PC-9 (cell line): ENCODE results near the gene TP53I3. TPM values are rescaled to one million over a fixed set of nuclear protein-coding genes. Genes with fewer than 3 reads are reported as not detected.
"Not testable (repeated sequence)": the region's sequence is repeated elsewhere in the genome, so short reads cannot be mapped to it uniquely, and the experiment has no call there.

Experiments used
- BruUV-seq: library from RNA; stranded (reverse); fragments of 400-500 nt; replicated peaks from 2 replicates; lab custom pipeline; 2021; lab: Mats Ljungman, UMichigan
- CTCF ChIA-PET: fragments of 300-600 bp; sonication (Branson Sonifier 250); formaldehyde crosslinking; loops from one replicate; lab custom pipeline; 2022; ENCODE audit warnings: antibody characterized with exemption; lab: Charles Lee
- POLR2A ChIA-PET: fragments of 300-600 bp; sonication (Branson Sonifier 250); formaldehyde crosslinking; loops from one replicate; lab custom pipeline; 2022; ENCODE audit warnings: antibody characterized with exemption; ENCODE audit not compliant: unreplicated experiment; lab: Charles Lee
- DNase-seq, 2 experiments: peaks; one replicate each; pipeline versions ENCODE4 v3.0.0 to v3.0.0-alpha.2; 2015 to 2022; ENCODE audit warnings: mixed read lengths in 1 of 2
- H2AFZ ChIP-seq: fragments of 200-600 bp; sonication (generic); 2 replicates; pipeline ENCODE4 v1.8.1; 2017; ENCODE audit warnings: antibody characterized with exemption
- H3F3A ChIP-seq: fragments of 200-600 bp; sonication (generic); 2 replicates; pipeline ENCODE4 v1.8.1; 2017; ENCODE audit warnings: antibody characterized with exemption, mild to moderate bottlenecking, low read depth; ENCODE audit not compliant: insufficient read depth
- H3K27ac ChIP-seq: fragments of 200-600 bp; sonication (generic); 2 replicates; pipeline ENCODE4 v1.6.1; 2016; ENCODE audit warnings: mixed run types
- H3K27me3 ChIP-seq: fragments of 200-600 bp; sonication (generic); 2 replicates; pipeline ENCODE4 v1.6.1; 2016; ENCODE audit warnings: low read depth, mixed run types; ENCODE audit not compliant: insufficient read depth
- H3K36me3 ChIP-seq: fragments of 200-600 bp; sonication (generic); 2 replicates; pipeline ENCODE4 v1.6.1; 2016; ENCODE audit warnings: low read depth, mixed run types
- H3K4me1 ChIP-seq: fragments of 200-600 bp; sonication (generic); replicated peaks from 2 replicates; pipeline ENCODE4 v1.6.1; 2016; ENCODE audit warnings: mixed run types; ENCODE audit not compliant: insufficient read depth
- H3K4me2 ChIP-seq: fragments of 200-600 bp; sonication (generic); 2 replicates; pipeline ENCODE4 v1.6.1; 2017; ENCODE audit warnings: mixed run types
- H3K4me3 ChIP-seq: fragments of 200-600 bp; sonication (generic); 2 replicates; pipeline ENCODE4 v1.6.1; 2016; ENCODE audit warnings: mixed run types
- H3K79me2 ChIP-seq: fragments of 200-600 bp; sonication (generic); 2 replicates; pipeline ENCODE4 v1.6.1; 2017; ENCODE audit warnings: low read depth, mixed run types
- H3K9me2 ChIP-seq: fragments of 200-600 bp; sonication (generic); 2 replicates; pipeline ENCODE4 v1.8.1; 2017; ENCODE audit warnings: mild to moderate bottlenecking; ENCODE audit not compliant: insufficient read depth
- H3K9me3 ChIP-seq: fragments of 200-600 bp; sonication (generic); 2 replicates; pipeline ENCODE4 v1.8.1; 2016; ENCODE audit warnings: low read depth; ENCODE audit not compliant: insufficient read depth
- H4K20me1 ChIP-seq: fragments of 200-600 bp; sonication (generic); 2 replicates; pipeline ENCODE4 v1.8.1; 2017; ENCODE audit not compliant: insufficient read depth
- CTCF ChIP-seq: fragments of 200-600 bp; sonication (generic); conservative IDR thresholded peaks from 2 replicates; pipeline ENCODE4 v1.6.1; 2017; ENCODE audit warnings: mixed run types, antibody characterized with exemption, mild to moderate bottlenecking, moderate library complexity
- EZH2 ChIP-seq: fragments of 200-600 bp; sonication (generic); IDR thresholded peaks from 2 replicates; pipeline ENCODE4 v1.8.0; 2017; ENCODE audit warnings: antibody characterized with exemption, low read depth
- intact Hi-C: fragments of 100-400 bp; cut with micrococcal nuclease; formaldehyde crosslinking; loops from one replicate; pipeline ENCODE4 v1.10.0; 2022; ENCODE audit not compliant: unreplicated experiment
- total RNA-seq: library from RNA; stranded (reverse); gene quantifications from 2 replicates; pipeline ENCODE4 v1.2.3, GENCODE V29; 2021

The TP53I3 gene
- total RNA-seq, 1 experiment from 2014 or later, result 22.9 TPM

GRCh38 chr2:24046599-24046929 lies 38.1 kb downstream of the TP53I3 start:
- no peak for TF ChIP-seq CTCF
- no peak for TF ChIP-seq EZH2
- no peak for DNase-seq
- peaks cover 13% of the 10 kb centered on the region; the same call in 1 of the 2 replicates for H3K79me2 ChIP-seq
- no peaks in the 10 kb centered on the region for H3K9me3 ChIP-seq
- H2AFZ ChIP-seq, result peak overlapping the region; percentile 98
- H3K36me3 ChIP-seq, result no peaks in the 10 kb centered on the region
- peak overlapping the region; percentile 75 for H3K4me2 ChIP-seq
- CTCF ChIA-PET, result no interaction called here
- H3K9me2 ChIP-seq, result no peaks in the 10 kb centered on the region
- peak overlapping the region; percentile 73 for H3K4me3 ChIP-seq
- POLR2A ChIA-PET, result interaction anchor here (1.4 kb wide), 1 partner anchor 106 kb away, joined by 3 read pairs; the partner anchor contains the start of gene UBXN2A
- H3F3A ChIP-seq, result peaks cover 21% of the 10 kb centered on the region
- peaks cover 10% of the 10 kb centered on the region; the same call in 1 of the 2 replicates for H3K27me3 ChIP-seq
- BruUV-seq, result no TSS peak
- peaks cover 17% of the 10 kb centered on the region; the same call in 1 of the 2 replicates for H3K4me1 ChIP-seq
- no peaks in the 10 kb centered on the region for H4K20me1 ChIP-seq
- intact Hi-C loops, result loop anchor here (2.0 kb wide), 1 partner anchor 32 kb away; no protein-coding TSS in a partner anchor
- no peak overlapping the region for H3K27ac ChIP-seq

- Histone ChIP-seq H3K9me2 (no peaks in the 10 kb centered on the region), H4K20me1 (no peaks in the 10 kb centered on the region), H3K4me1 (peaks cover 17% of the 10 kb centered on the region; the same call in 1 of the 2 replicates), H3K36me3 (no peaks in the 10 kb centered on the region), H3K4me2 (peak overlapping the region; percentile 75), H3K79me2 (peaks cover 13% of the 10 kb centered on the region; the same call in 1 of the 2 replicates), H2AFZ (no peak overlapping the region; the same call in 1 of the 2 replicates), H3K27me3 (peaks cover 9% of the 10 kb centered on the region; the same call in 1 of the 2 replicates), H3F3A (peaks cover 14% of the 10 kb centered on the region), H3K9me3 (no peaks in the 10 kb centered on the region), H3K27ac (no peak overlapping the region), H3K4me3 (peak overlapping the region; percentile 73; the same call in 1 of the 2 replicates)
- intact Hi-C loops, result loop anchor here (2.0 kb wide), 1 partner anchor 31 kb away; no protein-coding TSS in a partner anchor
- no peak for DNase-seq
- no peak for TF ChIP-seq EZH2
- no peak for TF ChIP-seq CTCF
- ChIA-PET POLR2A (no interaction called here), CTCF (no interaction called here)
- no TSS peak for BruUV-seq
Measured at GRCh38 chr2:24045511-24046508, 38.8 kb downstream of the TP53I3 start.

GRCh38 chr2:24043133-24043532 lies 41.5 kb downstream of the TP53I3 start:
- DNase-seq, H3K27me3 ChIP-seq, POLR2A ChIA-PET, H3K27ac ChIP-seq, H3K4me2 ChIP-seq, CTCF ChIA-PET, H4K20me1 ChIP-seq, BruUV-seq, H2AFZ ChIP-seq, H3K9me2 ChIP-seq, H3K36me3 ChIP-seq, H3K9me3 ChIP-seq, H3K4me3 ChIP-seq, intact Hi-C loops: not testable (repeated sequence)
- Histone ChIP-seq H3K4me1 (peaks cover 13% of the 10 kb centered on the region; the same call in 1 of the 2 replicates), H3K79me2 (peaks cover 13% of the 10 kb centered on the region; the same call in 1 of the 2 replicates), H3F3A (peaks cover 13% of the 10 kb centered on the region)
